Osteoblast (primary cell): ENCODE results near the gene SH3D21. TPM values are rescaled to one million over a fixed set of nuclear protein-coding genes. Genes with fewer than 3 reads are reported as not detected.

ENCODE experiments used
- DNase-seq: peaks from one replicate; pipeline ENCODE4 v3.0.0; 2011; ENCODE audit warnings: low spot score, mixed read lengths; ENCODE audit not compliant: insufficient read length; ENCODE audit errors: missing footprints
- H2AFZ ChIP-seq: 2 replicates; pipeline ENCODE4 v1.6.0; 2011; ENCODE audit warnings: mild to moderate bottlenecking, low read length
- H3K27ac ChIP-seq: 2 replicates; pipeline ENCODE4 v1.5.1; 2011; ENCODE audit warnings: mild to moderate bottlenecking, low read depth, low read length, moderate library complexity
- H3K27me3 ChIP-seq: 2 replicates; pipeline ENCODE4 v1.6.0; 2012; ENCODE audit warnings: mild to moderate bottlenecking, control low read depth, inconsistent platforms, low read length, moderate library complexity; ENCODE audit not compliant: insufficient read depth
- H3K36me3 ChIP-seq: 2 replicates; pipeline ENCODE4 v1.5.1; 2011; ENCODE audit warnings: mild to moderate bottlenecking, low read length, control low read depth, moderate library complexity; ENCODE audit not compliant: insufficient read depth
- H3K4me1 ChIP-seq: 2 replicates; pipeline ENCODE4 v1.5.1; 2011; ENCODE audit warnings: mild to moderate bottlenecking, low read length, control low read depth, moderate library complexity; ENCODE audit not compliant: insufficient read depth
- H3K4me2 ChIP-seq: 2 replicates; pipeline ENCODE4 v1.6.0; 2011; ENCODE audit warnings: mild to moderate bottlenecking, low read length; ENCODE audit not compliant: insufficient read depth
- H3K4me3 ChIP-seq: fragments of 200-600 bp; sonication (generic); 3 replicates; pipeline ENCODE4 v1.5.1; 2012; ENCODE audit warnings: mild to moderate bottlenecking, low read length, inconsistent platforms; ENCODE audit not compliant: insufficient read depth
- H3K79me2 ChIP-seq: 2 replicates; pipeline ENCODE4 v1.6.0; 2012; ENCODE audit warnings: mild to moderate bottlenecking, low read length, control low read depth, inconsistent platforms; ENCODE audit not compliant: insufficient read depth
- H3K9me3 ChIP-seq: 2 replicates; pipeline ENCODE4 v1.5.1; 2011; ENCODE audit warnings: low read depth, low read length, control low read depth
- H4K20me1 ChIP-seq: 2 replicates; pipeline ENCODE4 v1.6.0; 2012; ENCODE audit warnings: mild to moderate bottlenecking, low read length, control low read depth; ENCODE audit not compliant: insufficient read depth
- CTCF ChIP-seq: IDR thresholded peaks from 2 replicates; pipeline ENCODE4 v1.5.1; 2011; ENCODE audit warnings: mild to moderate bottlenecking, low read depth, low read length, moderate library complexity; ENCODE audit errors: extremely low read depth
- total RNA-seq: library from RNA; depleted of rRNA; stranded (reverse); fragments of >200 nt; gene quantifications from 2 replicates; pipeline ENCODE4 v1.2.3, GENCODE V29; 2012

SH3D21 gene
- total RNA-seq, 1 donor: 2.2 TPM

GRCh38 chr1:36268981-36269380, 37.2 kb upstream of the SH3D21 start:
- no peak for DNase-seq
- Histone ChIP-seq H3K27me3 (no peaks in the 10 kb centered on the region), H3K9me3 (no peaks in the 10 kb centered on the region), H3K4me1 (peaks cover 2% of the 10 kb centered on the region), H3K79me2 (peaks cover 93% of the 10 kb centered on the region), H3K4me2 (no peak overlapping the region), H3K27ac (no peak overlapping the region), H3K4me3 (no peak overlapping the region), H4K20me1 (peaks cover 19% of the 10 kb centered on the region), H2AFZ (no peak overlapping the region), H3K36me3 (peaks cover 37% of the 10 kb centered on the region)
- no peak for TF ChIP-seq CTCF

DNA sequence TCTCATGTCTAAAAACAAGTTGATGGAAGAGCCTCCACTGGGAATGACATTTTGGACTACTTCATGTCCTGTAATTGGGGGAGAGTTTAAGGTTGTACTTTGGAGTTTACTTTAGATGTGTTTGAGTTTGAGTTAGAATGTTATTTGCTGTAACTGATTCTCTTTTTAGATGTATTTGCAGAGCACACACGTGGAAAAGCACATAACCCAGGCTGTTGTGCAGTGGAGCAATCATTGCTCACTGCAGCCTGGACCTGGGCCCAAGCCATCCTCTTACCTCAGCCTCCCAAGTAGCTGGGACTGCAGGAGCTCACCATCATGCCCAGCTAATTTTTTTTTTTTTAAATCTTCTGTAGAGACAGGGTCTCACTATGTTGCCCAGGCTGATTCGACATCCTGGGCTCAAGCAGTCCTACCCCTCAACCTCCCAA, 36.7 kb upstream of the SH3D21 start:
- Histone ChIP-seq H3K79me2 (peaks cover 93% of the 10 kb centered on the region), H2AFZ (no peak overlapping the region), H3K27me3 (no peaks in the 10 kb centered on the region), H3K9me3 (no peaks in the 10 kb centered on the region), H3K36me3 (peaks cover 35% of the 10 kb centered on the region), H3K4me1 (peaks cover 2% of the 10 kb centered on the region), H3K4me3 (no peak overlapping the region), H3K27ac (no peak overlapping the region), H3K4me2 (no peak overlapping the region), H4K20me1 (peaks cover 19% of the 10 kb centered on the region)
- DNase-seq: no peak
- TF ChIP-seq CTCF: no peak

- no peaks in the 10 kb centered on the region for H3K4me1 ChIP-seq
- peaks cover 29% of the 10 kb centered on the region for H3K36me3 ChIP-seq
- no peak overlapping the region for H3K4me3 ChIP-seq
- no peaks in the 10 kb centered on the region for H3K9me3 ChIP-seq
- DNase-seq: peak; percentile 23
- H3K4me2 ChIP-seq: no peak overlapping the region
- no peak for TF ChIP-seq CTCF
- no peak overlapping the region for H3K27ac ChIP-seq
- H2AFZ ChIP-seq: no peak overlapping the region
- H4K20me1 ChIP-seq: peaks cover 9% of the 10 kb centered on the region
- no peaks in the 10 kb centered on the region for H3K27me3 ChIP-seq
- peaks cover 90% of the 10 kb centered on the region for H3K79me2 ChIP-seq
These were observed 33.1 kb upstream of the SH3D21 start for GRCh38 chr1:36273024-36273423.

- Histone ChIP-seq H3K79me2 (peaks cover 88% of the 10 kb centered on the region), H3K4me1 (peaks cover 6% of the 10 kb centered on the region), H3K9me3 (no peaks in the 10 kb centered on the region), H3K36me3 (peaks cover 29% of the 10 kb centered on the region), H4K20me1 (peaks cover 16% of the 10 kb centered on the region), H3K4me3 (no peak overlapping the region), H3K4me2 (no peak overlapping the region), H3K27me3 (no peaks in the 10 kb centered on the region), H3K27ac (no peak overlapping the region), H2AFZ (no peak overlapping the region)
- TF ChIP-seq CTCF: no peak
- no peak for DNase-seq
These were observed 32.0 kb upstream of the SH3D21 start for GRCh38 chr1:36274201-36274600.
